ENCODE results near the gene EFCAB5. TPM values are rescaled to one million over a fixed set of nuclear protein-coding genes. Genes with fewer than 3 reads are reported as not detected.

The EFCAB5 gene
- total and polyA plus RNA-seq, 2 of the 8 experiments (the other 6 are each of a cell fraction or from before 2014, with no cell fraction given): 0.05 to 0.34 TPM

GRCh38 chr17:30074730-30075129, 133.3 kb downstream of the EFCAB5 start (continued):
- TF ChIP-seq CHD7 (IDR thresholded peaks at IDR 0.05; ENCODE audit: insufficient replicate concordance, low read length) (no peak), EZH2 (IDR thresholded peaks at IDR 0.05; ENCODE audit: low read depth, low read length, severe bottlenecking) (no peak), SUZ12 (IDR thresholded peaks at IDR 0.05; ENCODE audit: low read length) (no peak), JUN (IDR thresholded peaks at IDR 0.05; ENCODE audit: low read depth, low read length) (no peak), EGR1 (IDR thresholded peaks at IDR 0.05; ENCODE audit: borderline replicate concordance, low read depth, low read length) (no peak), NANOG (IDR thresholded peaks at IDR 0.05; ENCODE audit: insufficient read depth, low read depth, low read length, poor library complexity, severe bottlenecking) (no peak), RXRA (IDR thresholded peaks at IDR 0.05; ENCODE audit: insufficient read depth, low read depth, low read length) (no peak), CBX8 (IDR thresholded peaks at IDR 0.05; ENCODE audit: borderline replicate concordance, low read depth, low read length) (no peak), USF2 (IDR thresholded peaks at IDR 0.05; ENCODE audit: low read length) (no peak), ASH2L (IDR thresholded peaks at IDR 0.05; ENCODE audit: low read length) (no peak), SP1 (IDR thresholded peaks at IDR 0.05; ENCODE audit: low read depth, low read length) (no peak)
